8988T (cell line): Measurements from ENCODE around the gene TTC3.

Experiments
- DNase-seq: peaks from one replicate; pipeline ENCODE4 v3.0.0; 2011

The TTC3 gene

DNA sequence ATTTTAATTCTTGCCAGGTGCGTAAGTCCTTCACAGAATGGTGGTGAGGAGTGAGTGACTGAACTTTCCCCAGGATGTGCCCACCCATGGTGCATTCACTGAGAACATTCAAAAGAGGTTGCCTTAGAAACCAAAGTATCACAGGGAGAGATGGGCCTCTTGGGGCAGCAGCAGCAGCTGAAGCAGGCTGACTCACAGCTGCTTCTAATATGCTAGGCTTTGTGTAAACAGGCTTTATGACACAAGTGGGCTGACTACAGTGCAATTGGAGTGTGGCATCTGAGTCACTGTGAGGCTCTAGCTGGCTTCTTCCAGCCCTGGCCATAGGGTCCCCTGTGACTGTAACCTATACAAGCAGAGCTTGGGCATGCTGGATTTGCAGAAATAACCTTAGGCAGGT lies 12.8 kb upstream of the TTC3 start:
- no peak for DNase-seq

DNA sequence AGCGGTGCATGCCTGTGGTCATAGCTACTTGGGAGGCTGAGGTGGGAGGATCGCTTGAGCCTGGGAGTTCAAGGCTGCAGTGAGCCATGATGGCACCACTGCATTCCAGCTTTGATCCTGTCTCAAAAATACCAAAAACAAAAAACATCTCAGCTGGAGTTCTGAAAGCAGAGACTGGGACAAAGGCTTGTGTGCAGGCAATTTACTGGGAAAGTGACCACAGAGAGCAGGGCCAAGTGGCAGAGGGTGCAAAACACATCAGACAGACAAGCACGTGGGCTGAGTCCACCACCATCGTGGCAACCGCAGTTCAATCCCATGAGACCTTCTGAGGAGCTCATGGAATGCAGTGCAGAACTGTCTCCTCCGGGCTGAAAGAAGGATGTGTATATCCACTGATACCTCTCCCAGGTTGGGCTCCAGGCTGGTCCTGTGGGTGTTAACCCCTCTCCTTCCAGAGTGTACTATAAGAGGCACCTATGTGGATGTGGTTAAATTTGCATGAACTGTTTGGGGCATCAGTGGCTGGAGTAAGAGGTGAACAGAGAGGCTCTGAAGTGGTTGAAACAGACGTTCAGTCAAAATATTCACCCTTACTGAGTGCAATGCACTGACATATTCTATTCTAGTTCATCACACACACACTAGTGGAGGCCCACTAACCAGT lies 11.0 kb upstream of the TTC3 start:
- no peak for DNase-seq

DNA sequence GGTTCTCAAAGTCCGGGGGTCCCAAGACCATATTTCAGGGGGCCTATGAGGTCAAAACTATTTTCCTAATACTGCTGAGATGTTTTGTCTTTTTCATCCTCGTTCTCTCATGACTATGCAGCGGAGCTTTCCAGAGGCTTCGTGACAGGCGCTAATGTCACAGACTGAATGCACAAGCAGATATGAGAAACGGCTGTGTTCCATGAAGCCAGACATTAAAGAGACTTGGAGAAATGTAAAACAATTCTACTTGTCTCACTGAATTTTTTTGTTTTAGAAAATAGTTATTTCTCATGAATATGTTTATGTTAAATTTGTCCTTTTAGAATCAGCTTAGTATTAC lies 10.5 kb upstream of the TTC3 start:
- DNase-seq = no peak

DNA sequence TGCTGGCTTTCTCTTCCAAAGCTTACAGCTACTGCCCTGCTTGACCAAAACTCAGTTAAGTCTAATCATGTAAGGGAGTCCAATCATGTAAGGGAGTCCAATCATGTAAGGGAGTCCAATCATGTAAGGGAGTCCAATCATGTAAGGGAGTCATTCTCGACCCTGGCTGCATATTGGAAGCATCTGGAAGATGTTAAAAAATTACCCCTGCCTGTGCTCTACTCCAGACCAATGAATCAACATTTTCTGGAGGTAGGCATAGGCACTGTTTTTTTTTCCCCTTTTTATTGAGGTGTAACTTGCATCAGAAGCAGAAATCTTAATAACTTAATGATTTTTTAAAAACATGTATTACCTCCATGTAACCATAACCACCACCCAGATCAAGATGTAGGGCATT lies 9.6 kb upstream of the TTC3 start:
- DNase-seq = no peak

DNA sequence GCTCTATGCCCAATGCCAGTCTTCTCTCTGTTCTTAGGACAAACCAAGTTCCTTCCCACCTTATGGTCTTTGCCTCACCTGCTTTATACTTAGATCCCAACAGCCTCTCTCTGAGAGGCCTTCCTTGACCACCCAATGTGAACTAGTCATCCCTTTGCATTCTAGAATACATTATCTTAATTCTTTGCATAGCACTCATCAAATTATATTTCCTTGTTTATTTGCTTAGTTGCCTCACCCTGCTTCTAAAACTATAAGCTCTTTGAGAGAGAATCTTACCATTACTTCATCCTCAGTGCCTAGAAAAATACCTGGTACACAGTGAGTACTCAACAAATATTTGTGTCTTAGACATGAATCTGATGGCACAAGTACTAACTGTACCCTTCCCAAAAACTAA lies 8.2 kb upstream of the TTC3 start:
- DNase-seq = no peak

DNA sequence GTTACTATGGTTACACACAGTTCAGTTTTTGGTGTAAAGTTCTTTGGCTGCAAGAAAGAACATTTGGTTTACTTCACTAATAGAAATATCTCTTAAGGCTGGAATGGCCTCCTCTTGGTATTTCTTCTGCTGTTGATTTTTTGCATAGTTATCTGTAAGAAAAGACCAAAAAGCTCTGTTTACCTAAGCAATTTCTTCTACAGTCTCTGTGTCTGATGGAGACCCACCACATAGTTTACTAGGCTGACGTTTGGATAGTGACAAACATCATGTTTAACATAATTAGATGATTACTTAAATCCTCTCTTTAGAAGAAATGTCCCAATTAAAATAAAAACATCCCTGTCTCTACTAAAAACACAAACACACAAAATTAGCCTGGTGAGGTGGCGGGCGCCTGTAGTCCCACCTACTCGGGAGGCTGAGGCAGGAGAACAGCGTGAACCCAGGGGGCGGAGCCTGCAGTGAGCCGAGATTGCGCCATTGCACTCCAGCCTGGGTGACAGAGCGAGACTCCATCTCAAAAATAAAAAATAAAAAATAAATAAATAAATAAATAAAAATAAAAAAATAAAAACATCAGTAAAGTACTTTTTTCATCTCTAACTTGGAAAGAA lies 7.4 kb upstream of the TTC3 start:
- DNase-seq = no peak

DNA sequence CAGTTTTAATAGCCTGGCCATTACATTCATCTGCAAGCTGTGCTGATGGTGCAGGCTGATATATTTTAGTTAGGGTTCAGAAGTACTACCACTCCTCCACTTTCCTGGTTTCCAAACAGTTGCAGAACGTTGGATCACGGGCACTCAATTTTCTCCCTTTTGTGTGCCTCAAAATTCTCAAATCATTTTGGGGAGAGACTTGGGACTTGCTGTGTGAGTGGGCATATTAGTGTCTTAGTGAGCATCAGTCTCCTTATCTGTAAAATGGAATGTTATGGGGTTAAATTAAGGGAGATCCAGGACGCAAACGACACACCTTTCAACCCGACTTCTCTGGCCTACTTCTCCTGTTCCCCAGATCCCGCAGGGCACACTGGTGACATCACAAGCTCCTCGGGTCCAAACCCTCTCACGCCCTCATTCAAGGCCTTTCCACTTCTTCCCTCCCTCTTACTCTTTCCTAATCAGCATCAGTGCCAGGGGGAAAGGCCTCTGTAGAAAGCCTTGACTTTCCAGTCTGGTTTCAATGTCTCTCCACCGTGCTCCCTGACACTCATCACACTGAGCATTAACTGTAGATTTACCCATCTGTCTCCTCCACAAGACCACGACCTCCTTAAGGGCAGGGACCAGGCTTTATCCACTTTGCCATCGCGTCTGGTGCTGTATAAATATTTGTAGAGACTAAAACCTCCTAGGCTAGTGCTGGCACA lies 1.3 kb upstream of the TTC3 start:
- DNase-seq = no peak

DNA sequence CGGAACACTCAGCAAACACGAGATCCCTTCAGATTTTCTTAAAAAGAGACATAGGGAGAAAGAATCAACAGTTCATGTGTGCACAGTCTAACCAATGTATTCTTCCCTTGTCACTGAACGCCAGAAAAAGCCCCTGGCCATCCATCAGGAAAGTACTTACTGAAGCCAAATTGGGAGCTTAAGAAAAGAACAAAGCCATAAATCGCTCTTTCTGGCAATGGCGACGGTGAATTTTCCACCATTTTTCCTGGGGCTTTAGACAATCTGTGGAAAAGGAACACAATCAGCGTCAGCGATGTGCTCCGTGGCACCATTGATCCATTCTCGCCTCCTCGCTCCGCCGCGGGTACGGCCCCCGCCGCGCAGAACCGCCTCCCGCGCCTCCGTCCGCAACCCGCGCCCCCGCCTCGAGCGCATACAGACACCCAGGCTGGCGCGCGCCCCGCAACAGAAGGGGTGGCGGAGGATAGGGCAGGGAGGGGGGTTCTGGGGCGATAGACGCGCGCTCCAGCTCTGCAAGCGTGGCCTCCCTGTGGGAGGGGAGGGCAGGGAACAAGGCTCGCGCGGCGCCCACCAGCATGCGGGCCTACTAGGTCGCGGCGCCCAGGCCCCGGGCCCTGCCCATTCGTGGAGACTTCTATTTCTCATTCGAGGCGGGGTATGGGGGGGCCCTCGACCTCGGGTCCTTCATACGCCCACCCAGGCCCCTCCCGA lies 623 bp upstream of the TTC3 start:
- no peak for DNase-seq

- no peak for DNase-seq
These were observed 553 bp downstream of the TTC3 start for GRCh38 chr21:37073417-37074196.

DNA sequence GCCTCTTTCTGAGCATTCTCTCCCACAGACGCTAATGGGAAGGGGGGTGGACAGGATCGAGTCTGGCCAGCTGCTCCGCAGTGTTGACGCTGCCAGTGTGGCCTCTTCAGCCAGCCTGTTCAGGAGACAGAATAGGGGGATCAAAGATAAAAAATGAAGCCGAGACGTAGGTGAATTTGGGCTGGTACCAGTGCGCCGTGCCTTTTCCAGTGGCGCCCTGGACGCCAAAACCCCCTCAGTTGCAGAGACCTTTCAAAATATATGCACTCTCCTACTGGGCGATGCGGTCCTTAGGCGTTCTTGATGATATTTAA lies 1.1 kb downstream of the TTC3 start:
- no peak for DNase-seq

GRCh38 chr21:37074546-37074945 lies 1.5 kb downstream of the TTC3 start:
- no peak for DNase-seq

DNA sequence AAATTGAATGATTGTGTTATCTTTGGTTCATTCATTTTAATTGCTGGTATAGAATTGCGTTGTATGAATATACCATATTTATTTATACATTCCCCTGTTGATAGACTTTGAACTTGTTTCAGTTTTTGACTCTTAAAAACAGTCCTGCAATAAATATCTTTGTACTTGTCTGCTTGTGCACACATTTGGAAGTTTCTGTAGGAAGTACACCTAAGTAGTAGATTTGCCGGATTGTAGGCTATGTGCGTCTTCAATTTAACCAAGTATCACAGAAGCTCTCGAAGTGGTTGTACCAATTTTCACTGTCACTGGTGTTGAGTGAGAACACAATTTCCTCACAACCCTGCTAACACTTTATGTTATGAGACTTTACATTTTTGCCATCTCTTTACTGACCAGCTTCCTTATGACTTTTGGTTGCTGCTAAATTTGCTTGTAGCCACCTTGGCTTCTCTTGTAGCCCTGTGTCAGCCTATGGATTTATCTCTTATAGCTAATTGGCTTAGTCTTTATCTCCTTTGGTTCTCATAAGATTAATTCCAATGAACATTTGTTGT lies 2.2 kb downstream of the TTC3 start:
- DNase-seq = no peak

DNA sequence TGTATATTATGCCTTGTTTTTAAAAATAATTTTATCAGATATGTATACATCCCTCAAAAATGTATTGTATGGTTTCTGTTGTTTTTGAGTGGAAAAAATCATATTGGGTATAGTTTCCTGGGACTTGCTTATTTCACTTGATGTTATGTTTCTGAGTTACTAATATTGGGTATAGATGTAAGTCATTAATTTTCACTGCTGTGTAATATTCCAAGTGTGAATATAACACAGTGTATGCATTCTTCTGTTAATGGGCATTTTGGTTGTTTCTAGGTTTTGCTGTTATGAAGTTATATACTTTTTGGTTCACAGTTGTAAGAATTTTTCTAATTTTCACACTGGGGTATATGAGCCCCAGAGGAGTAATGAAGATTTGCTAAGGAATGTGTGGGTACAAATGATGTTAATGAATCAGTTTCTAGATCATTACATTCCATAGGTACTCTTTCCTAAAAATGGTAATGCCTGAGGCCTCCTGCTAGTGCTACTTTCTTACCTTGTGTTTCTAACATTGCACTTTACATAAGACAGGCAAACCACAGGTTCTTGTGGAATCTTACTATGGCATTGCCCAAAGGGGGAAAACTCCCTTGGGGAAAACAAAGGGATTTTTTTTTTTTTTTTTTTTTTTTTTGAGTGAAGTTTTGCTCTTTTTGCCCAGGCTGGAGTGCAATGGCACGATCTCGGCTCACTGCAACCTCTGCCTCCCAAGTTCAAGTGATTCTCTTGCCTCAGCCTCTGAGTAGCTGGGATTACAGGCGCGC lies 3.2 kb downstream of the TTC3 start:
- no peak for DNase-seq

- DNase-seq = no peak
These were observed 4.3 kb downstream of the TTC3 start for GRCh38 chr21:37077403-37077802.

DNA sequence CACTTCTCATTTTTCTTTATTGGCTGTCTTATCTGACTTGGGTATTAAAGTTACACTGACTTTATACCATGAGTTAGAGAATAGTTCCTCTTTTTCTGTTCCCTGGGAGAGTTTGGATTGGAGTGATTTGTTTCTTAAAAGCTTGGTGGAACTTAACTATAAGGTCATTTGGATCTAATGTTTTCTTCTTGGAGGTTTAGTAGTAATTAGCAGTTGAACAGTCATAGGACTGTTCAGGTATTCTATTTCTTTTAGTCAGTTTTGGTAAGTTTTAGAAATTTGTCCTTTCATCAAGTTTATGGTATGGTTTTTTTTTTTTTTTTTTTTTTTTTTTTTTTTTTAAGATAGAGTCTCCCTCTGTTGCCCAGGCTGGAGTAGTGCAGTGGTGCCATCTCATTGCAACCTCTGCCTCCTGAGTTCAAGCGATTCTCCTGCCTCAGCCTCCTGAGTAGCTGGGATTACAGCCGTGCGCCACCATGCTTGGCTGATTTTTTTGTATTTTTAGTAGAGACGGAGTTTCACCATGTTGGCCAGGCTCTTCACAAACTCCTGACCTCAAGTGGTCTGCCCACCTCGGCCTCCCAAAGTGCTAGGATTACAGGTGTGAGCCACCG lies 6.3 kb downstream of the TTC3 start:
- DNase-seq = no peak

DNA sequence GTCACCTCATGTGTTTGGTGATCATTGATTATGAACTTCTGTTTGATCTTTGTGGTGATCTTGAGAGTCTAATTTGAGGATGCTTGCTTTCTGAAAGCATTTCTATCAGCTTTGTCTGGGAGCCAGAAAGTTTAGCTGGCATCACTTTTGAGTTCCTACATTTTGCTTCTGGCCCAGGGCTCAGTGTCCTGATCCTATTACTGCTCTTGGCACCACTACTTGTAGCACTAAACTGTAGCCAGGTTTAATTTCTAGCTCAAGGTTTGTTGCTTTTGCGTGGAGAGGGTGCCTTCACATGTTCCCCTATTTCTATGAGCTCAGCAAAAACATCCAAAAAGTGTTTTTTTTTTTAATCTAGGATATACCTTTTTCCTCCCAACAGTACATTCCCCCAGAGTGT lies 9.3 kb downstream of the TTC3 start:
- no peak for DNase-seq

GRCh38 chr21:37082856-37083528 lies 9.9 kb downstream of the TTC3 start:
- DNase-seq = no peak

DNA sequence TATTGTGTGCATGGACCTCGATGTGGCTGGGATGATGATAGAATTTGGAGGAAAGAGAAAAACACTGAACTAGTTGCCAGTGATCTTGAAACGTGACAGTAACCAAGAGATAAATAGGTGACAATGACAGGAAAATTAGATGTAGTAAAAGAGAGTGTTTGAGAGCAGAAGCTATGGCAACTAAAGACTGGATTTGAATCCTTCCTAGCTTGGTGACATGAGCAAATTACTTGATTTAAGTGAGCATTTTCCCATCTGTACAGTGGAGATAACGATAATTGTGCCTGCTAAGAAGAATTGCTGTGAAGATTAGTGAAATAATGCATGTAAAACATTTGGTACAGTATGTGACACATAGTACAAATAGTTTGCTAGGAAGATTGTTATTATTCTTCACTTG lies 12.7 kb downstream of the TTC3 start:
- DNase-seq = no peak

- DNase-seq = no peak
These were observed 14.1 kb downstream of the TTC3 start for GRCh38 chr21:37087188-37087587.

GRCh38 chr21:37088186-37088735 lies 15.2 kb downstream of the TTC3 start:
- no peak for DNase-seq

DNA sequence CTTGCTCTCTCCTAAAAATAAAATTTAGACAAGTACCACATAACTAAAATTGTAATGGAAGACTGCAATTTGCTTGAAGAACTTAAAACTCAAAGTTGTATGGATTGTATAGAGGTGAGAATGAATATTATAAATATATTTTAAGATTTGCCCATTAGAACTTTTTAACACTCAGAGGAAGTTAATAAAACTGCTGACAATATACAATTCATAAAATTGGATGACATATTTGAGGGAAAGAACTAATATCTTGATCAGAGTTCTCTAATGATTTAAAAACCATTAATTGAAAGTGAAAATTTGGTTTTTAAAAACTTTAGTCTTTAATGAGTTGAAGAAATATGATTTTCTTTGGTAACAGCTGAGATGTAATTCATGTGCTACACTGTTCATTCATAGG lies 20.9 kb downstream of the TTC3 start:
- DNase-seq = no peak
